GM04504 (cell line): ENCODE results near the gene MYO1D.
"Not testable (repeated sequence)": the region's sequence is repeated elsewhere in the genome, so short reads cannot be mapped to it uniquely, and the experiment has no call there.

Experiments
- DNase-seq: peaks from one replicate; pipeline ENCODE4 v3.0.0-alpha.2; 2012; ENCODE audit warnings: low read depth

Gene MYO1D

GRCh38 chr17:32528825-32529224 lies 348.1 kb downstream of the MYO1D start:
- no peak for DNase-seq

DNA sequence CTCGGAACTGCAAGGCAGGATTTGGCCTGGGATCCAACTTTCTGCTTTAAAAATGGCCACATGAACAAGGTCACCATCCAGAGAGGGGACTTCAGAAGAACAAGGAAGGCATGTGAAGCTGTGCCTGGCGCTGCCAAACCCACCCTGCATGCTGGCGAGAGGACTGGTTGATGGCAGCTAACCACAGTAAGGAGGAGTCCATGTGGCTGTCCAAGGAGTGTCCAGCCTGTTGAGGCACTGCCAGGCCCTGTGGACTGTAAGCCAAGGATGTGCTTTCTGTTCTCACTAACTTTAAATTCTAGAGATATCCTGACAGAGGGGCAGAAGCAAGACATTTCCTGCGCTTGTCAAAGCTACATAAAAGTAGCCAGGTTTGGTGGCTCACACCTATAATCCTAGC lies 349.8 kb downstream of the MYO1D start:
- DNase-seq = no peak

DNA sequence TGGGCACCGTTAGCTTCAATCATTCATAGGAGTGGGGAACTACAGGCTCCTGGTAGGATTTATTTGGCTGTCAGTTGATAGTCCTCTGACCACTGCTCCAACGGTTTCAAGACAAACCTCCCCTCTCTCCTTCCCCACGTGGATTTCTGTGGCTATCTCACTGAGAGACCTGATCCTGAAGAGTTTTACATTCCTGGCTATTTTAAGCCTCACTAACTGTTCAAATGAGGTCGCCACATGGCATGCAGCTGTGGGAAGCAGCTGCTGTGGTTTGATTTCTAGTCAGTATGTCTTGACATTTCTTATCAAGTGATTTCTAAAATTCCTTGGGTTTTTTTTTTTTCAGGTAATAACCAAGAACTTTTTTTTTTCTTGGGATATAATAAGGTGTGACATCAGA lies 351.8 kb downstream of the MYO1D start:
- DNase-seq = peak; percentile 42

DNA sequence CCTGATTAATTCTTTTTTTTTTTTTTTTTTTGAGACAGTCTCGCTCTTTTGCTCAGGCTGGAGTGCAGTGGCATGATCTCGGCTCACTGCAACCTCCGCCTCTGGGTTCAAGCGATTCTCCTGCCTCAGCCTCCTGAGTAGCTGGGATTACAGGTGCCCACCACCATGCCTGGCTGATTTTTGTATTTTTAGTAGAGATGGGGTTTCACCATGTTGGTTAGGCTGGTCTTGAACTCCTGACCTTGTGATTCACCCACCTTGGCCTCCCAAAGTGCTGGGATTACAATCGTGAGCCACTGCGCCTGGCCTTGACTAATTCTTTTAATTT lies 352.4 kb downstream of the MYO1D start:
- DNase-seq = not testable (repeated sequence)

DNA sequence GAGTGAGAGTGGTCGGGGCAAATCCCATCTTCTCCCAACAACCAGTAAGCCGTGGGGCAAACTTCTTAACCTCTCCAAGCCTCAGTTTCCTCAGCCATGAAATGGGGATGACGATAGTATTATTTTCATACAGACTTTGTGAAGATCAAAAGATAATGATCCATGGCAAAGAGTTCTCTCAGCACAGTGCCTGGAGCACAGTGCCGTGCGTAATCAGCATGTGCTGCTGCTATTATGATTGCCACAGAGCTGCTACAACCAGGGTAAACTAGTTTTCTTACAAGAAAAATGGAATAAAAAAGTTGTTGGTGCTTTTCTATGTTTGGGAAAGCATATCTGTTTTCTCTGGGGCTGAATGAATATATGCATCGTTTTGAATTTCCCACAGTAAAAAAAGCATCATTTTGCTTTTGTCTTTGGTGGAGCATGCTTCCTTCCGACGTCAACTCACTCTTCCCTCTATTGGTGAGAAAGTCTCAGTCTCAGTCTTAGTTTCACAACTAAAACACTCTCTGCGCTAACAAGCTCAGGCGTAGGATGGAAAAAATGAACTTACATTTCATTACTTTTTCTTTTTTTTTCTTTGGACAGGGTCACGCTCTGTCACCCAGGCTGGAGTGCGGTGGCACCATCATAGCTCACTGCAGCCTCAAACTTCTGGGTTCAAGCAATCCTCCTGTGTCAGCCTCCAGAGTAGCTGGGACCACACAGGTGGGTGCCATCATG lies 352.9 kb downstream of the MYO1D start:
- DNase-seq = no peak

GRCh38 chr17:32523017-32523680 lies 353.8 kb downstream of the MYO1D start:
- no peak for DNase-seq

- DNase-seq = no peak
Measured at GRCh38 chr17:32520737-32521404, 356.1 kb downstream of the MYO1D start.

DNA sequence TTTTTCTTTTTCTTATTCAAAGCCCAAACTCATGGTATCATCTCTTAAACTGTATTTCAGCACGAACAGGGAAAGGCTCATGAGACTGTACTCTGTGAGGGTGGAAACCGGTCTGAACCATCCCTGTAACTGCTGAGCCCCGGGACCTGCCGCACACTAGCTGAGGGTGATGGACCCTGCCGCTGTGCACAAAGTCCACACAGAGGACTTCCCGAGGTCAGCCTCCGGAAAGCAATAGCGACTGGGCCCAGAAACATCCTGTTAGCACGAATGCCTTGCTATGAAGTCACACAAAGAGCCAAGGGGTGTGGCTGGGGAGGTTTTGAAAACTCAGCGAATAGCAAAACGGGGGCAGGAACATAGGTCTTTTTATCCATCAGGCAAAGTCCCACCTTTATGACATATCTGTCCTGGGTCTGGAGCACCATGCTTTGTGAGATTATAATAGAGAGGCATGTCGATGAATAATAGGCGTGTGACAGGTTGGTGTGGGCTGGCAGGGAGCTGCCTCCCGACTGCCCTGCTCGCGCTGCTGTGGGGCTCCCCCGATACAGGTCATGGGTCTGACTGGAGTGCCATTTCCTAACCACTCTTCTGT lies 356.7 kb downstream of the MYO1D start:
- no peak for DNase-seq

- DNase-seq = no peak
Measured at GRCh38 chr17:32519228-32520103, 357.5 kb downstream of the MYO1D start.

- no peak for DNase-seq
Measured at GRCh38 chr17:32518646-32519227, 358.2 kb downstream of the MYO1D start.

DNA sequence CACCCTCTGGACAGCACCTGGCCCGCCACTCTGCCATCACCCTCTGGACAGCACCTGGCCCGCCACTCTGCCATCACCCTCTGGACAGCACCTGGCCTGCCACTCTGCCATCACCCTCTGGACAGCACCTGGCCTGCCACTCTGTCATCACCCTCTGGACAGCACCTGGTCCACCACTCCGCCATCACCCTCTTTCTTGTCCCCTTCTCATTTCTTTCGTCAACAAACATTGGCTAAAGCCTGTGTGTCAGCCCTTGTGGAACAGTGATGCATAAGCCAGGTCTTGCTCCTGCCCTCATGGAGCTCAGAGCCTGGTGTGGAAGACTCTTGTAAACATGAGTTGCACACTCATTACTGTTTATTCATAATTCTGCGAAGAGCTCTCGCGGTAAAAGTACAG lies 358.9 kb downstream of the MYO1D start:
- no peak for DNase-seq

- no peak for DNase-seq
Measured at GRCh38 chr17:32516940-32517701, 359.8 kb downstream of the MYO1D start.

DNA sequence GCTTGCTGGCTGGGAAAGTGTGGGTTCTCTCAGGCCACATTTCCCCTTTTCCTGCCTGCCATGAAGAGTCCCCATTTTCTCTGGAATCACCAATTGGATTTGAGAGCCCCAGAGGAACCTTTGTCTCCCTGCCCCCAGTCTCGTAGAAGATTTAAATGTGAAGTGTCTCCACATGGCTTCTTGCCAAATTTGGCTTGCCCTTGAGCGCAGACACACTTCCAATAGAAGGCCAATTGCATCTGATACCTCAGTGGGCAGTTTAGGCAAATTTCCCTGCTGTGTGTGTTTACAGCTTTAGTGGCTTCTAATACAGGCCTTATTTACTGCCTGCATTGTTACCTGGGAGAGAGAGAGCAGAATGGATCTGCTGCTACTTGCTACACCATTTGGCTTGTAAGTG lies 360.5 kb downstream of the MYO1D start:
- no peak for DNase-seq

DNA sequence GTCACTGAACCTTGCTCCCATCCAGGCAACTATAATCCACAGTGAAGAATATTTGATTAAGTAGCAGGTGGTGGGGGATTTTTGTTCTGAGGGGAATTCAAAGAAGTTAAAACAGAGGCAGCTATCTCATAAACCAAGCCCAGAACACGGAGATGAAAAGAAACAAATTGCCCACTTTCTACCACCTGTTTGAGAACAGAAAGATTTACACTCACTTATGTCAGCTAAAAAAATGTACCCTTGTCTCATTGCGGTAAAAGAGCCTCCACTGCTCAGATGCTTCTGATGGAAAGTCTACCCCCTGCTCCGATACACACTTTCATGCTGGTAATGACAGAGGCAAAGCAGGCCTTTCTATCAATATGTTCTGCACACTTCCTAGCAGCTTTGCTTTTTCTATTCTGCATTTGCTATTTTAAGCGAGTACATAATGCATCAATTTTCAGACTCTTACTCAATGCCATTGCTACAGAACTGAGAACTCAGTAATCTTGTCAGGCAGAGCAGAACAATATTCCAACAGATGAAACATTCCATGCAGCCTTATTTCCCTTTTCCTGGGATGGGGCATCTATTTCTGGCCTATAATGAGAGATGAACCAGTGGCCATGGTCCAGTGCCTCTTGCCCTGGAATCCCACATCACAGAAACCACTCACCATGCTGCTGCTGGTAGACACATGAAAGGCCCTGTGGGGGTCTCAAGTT lies 361.1 kb downstream of the MYO1D start:
- no peak for DNase-seq

DNA sequence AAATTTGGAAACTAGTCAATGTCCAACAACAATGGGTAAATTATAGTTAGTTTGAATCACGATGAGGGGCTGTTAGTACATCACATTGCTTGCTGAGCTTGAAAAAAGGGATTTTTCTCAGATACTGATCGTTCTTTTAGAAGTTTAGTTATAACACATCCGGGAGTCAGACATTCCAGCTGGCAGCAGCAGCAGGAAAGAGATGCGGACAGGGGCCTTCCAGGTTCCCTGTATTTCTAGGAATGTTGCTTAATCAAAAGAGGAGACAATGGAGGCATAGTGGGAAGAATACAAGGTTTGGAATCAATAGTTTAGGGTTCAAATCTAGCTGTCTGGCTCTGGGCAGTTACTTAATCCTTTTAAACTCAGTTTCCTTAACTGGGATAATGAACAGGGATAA lies 362.3 kb downstream of the MYO1D start:
- no peak for DNase-seq

DNA sequence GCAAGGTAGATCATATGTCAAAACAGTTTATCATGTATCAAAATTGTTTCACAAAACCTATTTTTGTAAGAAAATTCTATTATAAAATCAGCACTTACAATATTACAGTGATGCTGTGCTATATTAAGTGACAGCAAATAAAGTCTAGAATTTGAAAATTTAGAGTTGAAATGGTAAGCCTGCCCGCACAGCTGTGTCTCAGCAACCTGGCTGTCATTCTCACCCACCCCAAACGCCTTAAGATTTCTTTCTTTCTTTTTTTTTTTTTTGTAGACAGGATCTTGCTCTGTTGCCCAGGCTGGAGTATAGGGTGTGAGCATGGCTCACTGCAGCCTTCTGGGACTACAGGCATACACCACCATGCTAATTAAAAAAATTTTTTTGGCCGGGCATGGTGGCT lies 363.3 kb downstream of the MYO1D start:
- DNase-seq = no peak

GRCh38 chr17:32512328-32512727 lies 364.6 kb downstream of the MYO1D start:
- DNase-seq = no peak

DNA sequence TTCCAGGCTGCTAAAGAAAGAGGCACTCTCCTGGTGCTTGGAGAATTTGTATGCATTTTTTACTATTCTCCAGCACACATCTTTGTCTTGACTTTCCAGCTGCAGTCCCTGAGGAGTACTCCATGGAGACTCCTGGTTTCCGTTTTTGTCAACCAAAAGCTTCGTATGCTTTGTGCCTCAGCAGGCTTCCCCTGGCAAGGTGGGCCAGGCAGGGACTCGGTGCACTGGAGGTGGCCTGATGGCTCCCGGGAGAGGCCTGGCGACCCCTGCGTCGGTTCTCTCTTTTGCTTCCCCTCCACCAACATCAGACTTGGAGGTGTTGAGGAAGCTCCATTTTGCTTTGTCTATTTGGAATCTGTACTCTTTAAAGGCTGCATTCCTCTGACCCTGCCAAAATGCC lies 366.5 kb downstream of the MYO1D start:
- DNase-seq = no peak

- DNase-seq = no peak
Measured at GRCh38 chr17:32508926-32509325, 368.0 kb downstream of the MYO1D start.
